OCI-LY1 (cell line): ENCODE measurements around the gene MICALL2.
A peak's percentile ranks its signal among the peaks of the same experiment; 100 is the strongest.

Experiments
- H2AFZ ChIP-seq: fragments of 200-600 bp; sonication (generic), shearing (Covaris generic); 2 replicates; pipeline ENCODE4 v1.6.0; 2014; ENCODE audit warnings: antibody characterized with exemption, mild to moderate bottlenecking, low read length
- H3F3A ChIP-seq: fragments of 200-600 bp; sonication (generic), shearing (Covaris generic); 2 replicates; pipeline ENCODE4 v1.6.0; 2014; ENCODE audit warnings: mild to moderate bottlenecking, antibody characterized with exemption, low read length, moderate library complexity; ENCODE audit not compliant: insufficient read depth
- H3K27ac ChIP-seq: fragments of 200-600 bp; sonication (generic); 2 replicates; pipeline ENCODE4 v1.5.1; 2014; ENCODE audit warnings: low read length, mixed run types, mild to moderate bottlenecking, low read depth; ENCODE audit not compliant: poor library complexity, severe bottlenecking
- H3K27me3 ChIP-seq: fragments of 200-600 bp; sonication (generic); 2 replicates; pipeline ENCODE4 v1.6.0; 2014; ENCODE audit warnings: antibody characterized with exemption, mild to moderate bottlenecking, low read length, moderate library complexity; ENCODE audit not compliant: insufficient read depth
- H3K36me3 ChIP-seq: fragments of 200-600 bp; sonication (generic); 2 replicates; pipeline ENCODE4 v1.6.1; 2014; ENCODE audit warnings: mild to moderate bottlenecking, antibody characterized with exemption, low read length, moderate library complexity, mixed read lengths; ENCODE audit not compliant: insufficient read depth
- H3K4me1 ChIP-seq: fragments of 200-600 bp; sonication (generic); 2 replicates; pipeline ENCODE4 v1.5.1; 2014; ENCODE audit warnings: mild to moderate bottlenecking, low read length, moderate library complexity; ENCODE audit not compliant: insufficient read depth, severe bottlenecking
- H3K4me2 ChIP-seq: fragments of 200-600 bp; sonication (generic), shearing (Covaris generic); 2 replicates; pipeline ENCODE4 v1.6.1; 2014; ENCODE audit warnings: low read length
- H3K4me3 ChIP-seq: fragments of 200-600 bp; sonication (generic); 2 replicates; pipeline ENCODE4 v1.5.1; 2014; ENCODE audit warnings: low read length, low read depth, mild to moderate bottlenecking, mixed read lengths; ENCODE audit not compliant: poor library complexity, severe bottlenecking
- H3K79me2 ChIP-seq: fragments of 200-600 bp; shearing (Covaris generic); 2 replicates; pipeline ENCODE4 v1.6.1; 2016; ENCODE audit warnings: mixed run types, low read length, mixed read lengths; ENCODE audit not compliant: insufficient read depth
- H3K9ac ChIP-seq: fragments of 200-600 bp; sonication (generic), shearing (Covaris generic); 2 replicates; pipeline ENCODE4 v1.6.1; 2014; ENCODE audit warnings: mild to moderate bottlenecking, low read length, mixed read lengths
- H3K9me2 ChIP-seq: fragments of 200-600 bp; sonication (generic), shearing (Covaris generic); 2 replicates; pipeline ENCODE4 v1.6.1; 2014; ENCODE audit warnings: low read depth, mild to moderate bottlenecking, low read length, mixed read lengths
- H3K9me3 ChIP-seq: fragments of 200-600 bp; shearing (Covaris generic); 2 replicates; pipeline ENCODE4 v1.6.1; 2014; ENCODE audit warnings: low read length, mixed read lengths
- H4K20me1 ChIP-seq: fragments of 200-600 bp; sonication (generic), shearing (Covaris generic); 2 replicates; pipeline ENCODE4 v1.6.0; 2016; ENCODE audit warnings: mild to moderate bottlenecking, low read length; ENCODE audit not compliant: insufficient read depth
- EZH2 ChIP-seq: fragments of 200-600 bp; sonication (generic), shearing (Covaris generic); IDR thresholded peaks from 2 replicates; pipeline ENCODE4 v1.8.0; 2017; ENCODE audit warnings: borderline replicate concordance, mixed run types, mild to moderate bottlenecking, antibody characterized with exemption, low read length, moderate library complexity, mixed read lengths
- TF ChIP-seq, protein P1 (sequence below): fragments of 200-600 bp; sonication (generic), shearing (Covaris generic); IDR thresholded peaks from 2 replicates; pipeline ENCODE4 v1.5.1; 2017; ENCODE audit warnings: mild to moderate bottlenecking, antibody characterized with exemption, low read length, moderate library complexity, mixed read lengths

MICALL2 gene

DNA sequence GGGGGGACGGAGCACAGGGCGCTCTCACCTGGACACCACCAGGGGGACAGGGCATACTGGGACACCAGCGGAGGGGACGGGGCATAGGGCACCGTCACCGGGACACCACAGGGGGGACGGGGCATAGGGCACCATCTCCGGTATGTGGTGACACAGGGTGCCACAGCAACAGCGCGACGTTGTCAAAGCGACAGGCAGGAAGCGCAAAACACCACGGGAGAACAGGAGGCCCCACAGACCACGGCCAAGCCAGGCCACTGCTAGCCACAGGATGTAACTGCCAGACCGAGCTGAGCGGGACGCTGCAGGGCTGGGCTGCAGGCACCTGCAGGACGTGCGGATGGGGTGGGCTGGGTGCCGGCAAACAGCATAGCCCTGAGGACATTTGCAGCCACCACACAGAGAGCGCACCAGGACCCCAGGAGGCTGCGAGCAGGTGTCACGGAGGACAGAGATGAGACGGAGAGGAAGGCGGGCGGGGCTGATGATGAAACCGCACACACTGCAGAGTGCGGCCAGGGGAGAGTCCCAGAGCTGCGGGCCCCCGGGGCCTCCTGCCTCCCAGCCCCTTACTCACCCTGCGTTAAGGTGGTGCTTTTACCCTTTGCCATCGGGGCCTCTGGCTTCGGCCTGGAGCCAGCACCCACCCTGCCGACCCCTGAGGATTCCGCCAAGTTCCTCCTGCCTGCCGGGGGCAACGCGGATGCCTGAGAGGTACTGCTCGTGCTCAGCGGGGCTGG lies 17.5 kb downstream of the MICALL2 start:
- no peaks in the 10 kb centered on the region for H3K4me1 ChIP-seq
- no peaks in the 10 kb centered on the region for H3K9me2 ChIP-seq
- H3K27me3 ChIP-seq = peaks cover 4% of the 10 kb centered on the region; the same call in 1 of the 2 replicates
- H3K4me2 ChIP-seq = no peak overlapping the region
- H3F3A ChIP-seq = no peaks in the 10 kb centered on the region
- TF ChIP-seq, protein P1, sequence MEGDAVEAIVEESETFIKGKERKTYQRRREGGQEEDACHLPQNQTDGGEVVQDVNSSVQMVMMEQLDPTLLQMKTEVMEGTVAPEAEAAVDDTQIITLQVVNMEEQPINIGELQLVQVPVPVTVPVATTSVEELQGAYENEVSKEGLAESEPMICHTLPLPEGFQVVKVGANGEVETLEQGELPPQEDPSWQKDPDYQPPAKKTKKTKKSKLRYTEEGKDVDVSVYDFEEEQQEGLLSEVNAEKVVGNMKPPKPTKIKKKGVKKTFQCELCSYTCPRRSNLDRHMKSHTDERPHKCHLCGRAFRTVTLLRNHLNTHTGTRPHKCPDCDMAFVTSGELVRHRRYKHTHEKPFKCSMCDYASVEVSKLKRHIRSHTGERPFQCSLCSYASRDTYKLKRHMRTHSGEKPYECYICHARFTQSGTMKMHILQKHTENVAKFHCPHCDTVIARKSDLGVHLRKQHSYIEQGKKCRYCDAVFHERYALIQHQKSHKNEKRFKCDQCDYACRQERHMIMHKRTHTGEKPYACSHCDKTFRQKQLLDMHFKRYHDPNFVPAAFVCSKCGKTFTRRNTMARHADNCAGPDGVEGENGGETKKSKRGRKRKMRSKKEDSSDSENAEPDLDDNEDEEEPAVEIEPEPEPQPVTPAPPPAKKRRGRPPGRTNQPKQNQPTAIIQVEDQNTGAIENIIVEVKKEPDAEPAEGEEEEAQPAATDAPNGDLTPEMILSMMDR = no peak
- no peak for TF ChIP-seq EZH2
- no peak overlapping the region for H3K27ac ChIP-seq
- H3K9ac ChIP-seq = no peak overlapping the region
- no peaks in the 10 kb centered on the region for H3K9me3 ChIP-seq
- H3K79me2 ChIP-seq = no peaks in the 10 kb centered on the region
- no peaks in the 10 kb centered on the region for H4K20me1 ChIP-seq
- H3K4me3 ChIP-seq = no peak overlapping the region
- H3K36me3 ChIP-seq = no peaks in the 10 kb centered on the region
- no peak overlapping the region for H2AFZ ChIP-seq

- no peak overlapping the region for H3K27ac ChIP-seq
- no peaks in the 10 kb centered on the region for H3K36me3 ChIP-seq
- no peaks in the 10 kb centered on the region for H3K9me3 ChIP-seq
- H3K4me3 ChIP-seq = no peak overlapping the region
- H3K9me2 ChIP-seq = no peaks in the 10 kb centered on the region
- H3K9ac ChIP-seq = no peak overlapping the region
- TF ChIP-seq EZH2 = no peak
- TF ChIP-seq, protein P1 = no peak
- H3K4me1 ChIP-seq = no peaks in the 10 kb centered on the region
- peaks cover 4% of the 10 kb centered on the region; the same call in 1 of the 2 replicates for H3K27me3 ChIP-seq
- H3F3A ChIP-seq = no peaks in the 10 kb centered on the region
- H4K20me1 ChIP-seq = no peaks in the 10 kb centered on the region
- H3K4me2 ChIP-seq = no peak overlapping the region
- H2AFZ ChIP-seq = no peak overlapping the region
- H3K79me2 ChIP-seq = no peaks in the 10 kb centered on the region
These were observed 18.6 kb downstream of the MICALL2 start for GRCh38 chr7:1440620-1441019.

GRCh38 chr7:1439373-1440363 lies 19.6 kb downstream of the MICALL2 start:
- H3K27ac ChIP-seq = no peak overlapping the region
- H4K20me1 ChIP-seq = no peaks in the 10 kb centered on the region
- no peaks in the 10 kb centered on the region for H3K9me3 ChIP-seq
- no peak overlapping the region for H3K9ac ChIP-seq
- no peaks in the 10 kb centered on the region for H3K9me2 ChIP-seq
- no peaks in the 10 kb centered on the region for H3K4me1 ChIP-seq
- H3K36me3 ChIP-seq = no peaks in the 10 kb centered on the region
- peaks cover 4% of the 10 kb centered on the region; the same call in 1 of the 2 replicates for H3K27me3 ChIP-seq
- no peak overlapping the region for H3K4me3 ChIP-seq
- TF ChIP-seq EZH2 = no peak
- TF ChIP-seq, protein P1 = peak; percentile 6; the same call in 1 of the 2 replicates
- H3F3A ChIP-seq = no peaks in the 10 kb centered on the region
- no peak overlapping the region for H2AFZ ChIP-seq
- H3K4me2 ChIP-seq = no peak overlapping the region
- H3K79me2 ChIP-seq = no peaks in the 10 kb centered on the region
